Putamen (tissue), 1 donor: ENCODE data around the gene FRMD4B.
"Not testable (repeated sequence)": the region's sequence is repeated elsewhere in the genome, so short reads cannot be mapped to it uniquely, and the experiment has no call there.

ENCODE experiments used
- DNase-seq: peaks from one replicate; pipeline ENCODE4 v3.0.0-alpha.2; 2016; ENCODE audit warnings: low spot score

The FRMD4B gene

GRCh38 chr3:69283913-69284611, 101.8 kb downstream of the FRMD4B start:
- no peak for DNase-seq

DNA sequence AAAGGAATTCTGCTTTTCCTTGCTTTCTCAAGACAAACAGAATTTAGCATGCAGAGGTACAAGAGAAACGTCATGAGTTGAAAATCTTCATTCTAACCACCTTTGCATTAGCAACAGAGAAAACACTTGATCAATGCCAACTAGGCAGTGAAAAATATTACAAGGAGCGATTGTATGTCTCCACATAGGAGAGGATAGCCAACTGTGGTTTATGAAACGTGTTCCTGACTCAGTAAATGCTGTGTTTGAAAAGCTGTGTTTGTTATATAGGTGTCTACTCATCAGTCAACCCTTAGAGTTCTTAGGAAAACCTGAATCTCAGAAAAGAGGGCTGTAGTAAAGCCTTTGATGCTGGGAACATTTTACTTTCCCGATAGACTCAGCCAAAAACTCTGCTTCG, 102.4 kb downstream of the FRMD4B start:
- DNase-seq = no peak

- peak; percentile 72 for DNase-seq
Observed at GRCh38 chr3:69282181-69282580, 103.7 kb downstream of the FRMD4B start.

DNA sequence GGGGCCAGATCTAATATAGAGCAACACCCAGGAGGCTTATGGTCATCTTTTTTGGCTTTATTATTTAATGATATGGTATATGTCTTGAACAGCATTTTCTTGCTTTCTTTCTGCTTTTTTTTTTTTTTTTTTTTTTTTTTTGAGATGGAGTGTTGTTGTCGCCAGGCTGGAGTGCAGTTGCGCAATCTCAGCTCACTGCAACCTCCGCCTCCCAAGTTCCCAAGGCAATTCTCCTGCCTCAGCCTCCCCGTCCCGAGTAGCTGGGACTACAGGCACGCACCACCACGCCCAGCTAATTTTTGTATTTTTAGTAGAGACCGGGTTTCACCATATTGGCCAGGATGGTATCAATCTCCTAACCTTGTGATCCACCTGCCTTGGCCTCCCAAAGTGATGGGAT, 108.5 kb downstream of the FRMD4B start:
- DNase-seq = not testable (repeated sequence)

DNA sequence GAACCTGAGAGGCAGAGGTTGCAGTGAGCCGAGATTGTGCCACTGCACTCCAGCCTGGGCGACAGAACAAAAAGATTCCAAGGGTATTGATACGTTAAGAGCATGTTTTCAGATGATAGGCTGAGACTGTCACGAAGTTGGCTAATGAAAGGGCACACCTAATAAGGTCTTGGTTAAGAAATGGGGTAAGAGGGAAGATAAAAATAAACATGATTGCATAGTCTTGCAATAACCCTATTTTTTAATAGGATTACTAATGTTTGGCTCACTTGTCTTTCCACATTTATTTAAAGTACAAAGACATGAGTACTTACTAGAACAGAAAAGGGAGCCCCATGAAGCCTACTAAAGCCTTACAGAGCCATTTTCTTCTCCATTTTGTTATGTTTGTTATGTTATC, 109.0 kb downstream of the FRMD4B start:
- DNase-seq = no peak

DNA sequence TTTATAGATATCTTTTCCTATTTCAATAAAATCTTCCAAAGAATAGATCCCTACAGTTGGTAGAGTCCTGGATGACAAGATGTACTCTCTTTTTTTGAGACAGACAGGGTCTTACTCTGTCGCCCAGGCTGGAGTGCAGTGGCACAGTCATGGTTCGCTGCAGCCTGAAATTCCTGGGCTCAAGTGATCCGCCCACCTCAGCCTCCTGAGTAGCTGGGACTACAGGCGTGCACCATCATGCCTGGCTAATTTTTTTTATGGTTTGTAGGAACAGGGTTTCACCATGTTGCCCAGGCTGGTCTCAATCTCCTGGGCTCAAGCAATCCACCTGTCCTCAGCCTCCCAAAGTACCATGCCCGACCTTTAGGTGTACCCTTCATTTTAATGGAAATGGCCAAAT, 109.7 kb downstream of the FRMD4B start:
- DNase-seq = not testable (repeated sequence)

- no peak for DNase-seq
Observed at GRCh38 chr3:69273896-69274295, 112.0 kb downstream of the FRMD4B start.

- DNase-seq = no peak
Observed at GRCh38 chr3:69272556-69272955, 113.3 kb downstream of the FRMD4B start.

DNA sequence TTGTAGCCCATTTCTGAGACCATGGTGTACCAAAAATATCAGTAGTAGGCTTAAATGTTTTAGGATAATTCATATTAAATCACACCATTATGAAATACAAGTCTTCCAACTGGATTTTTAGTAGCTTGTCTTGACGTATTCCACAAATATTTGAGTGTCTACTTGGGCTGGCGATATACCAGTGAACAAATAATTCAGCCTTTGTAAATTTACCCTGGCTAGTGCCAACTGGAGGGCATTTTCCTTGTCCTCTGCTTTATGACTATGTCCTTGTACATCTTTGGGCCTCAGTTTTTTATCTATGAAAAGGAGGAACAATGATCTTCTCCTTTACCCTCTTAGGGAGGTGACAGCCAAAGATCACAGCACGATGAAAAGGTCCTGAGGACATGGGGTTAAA, 114.8 kb downstream of the FRMD4B start:
- peak; percentile 63 for DNase-seq

- DNase-seq = no peak
Observed at GRCh38 chr3:69266585-69266984, 119.3 kb downstream of the FRMD4B start.

- DNase-seq = not testable (repeated sequence)
Observed at GRCh38 chr3:69266071-69266470, 119.8 kb downstream of the FRMD4B start.

DNA sequence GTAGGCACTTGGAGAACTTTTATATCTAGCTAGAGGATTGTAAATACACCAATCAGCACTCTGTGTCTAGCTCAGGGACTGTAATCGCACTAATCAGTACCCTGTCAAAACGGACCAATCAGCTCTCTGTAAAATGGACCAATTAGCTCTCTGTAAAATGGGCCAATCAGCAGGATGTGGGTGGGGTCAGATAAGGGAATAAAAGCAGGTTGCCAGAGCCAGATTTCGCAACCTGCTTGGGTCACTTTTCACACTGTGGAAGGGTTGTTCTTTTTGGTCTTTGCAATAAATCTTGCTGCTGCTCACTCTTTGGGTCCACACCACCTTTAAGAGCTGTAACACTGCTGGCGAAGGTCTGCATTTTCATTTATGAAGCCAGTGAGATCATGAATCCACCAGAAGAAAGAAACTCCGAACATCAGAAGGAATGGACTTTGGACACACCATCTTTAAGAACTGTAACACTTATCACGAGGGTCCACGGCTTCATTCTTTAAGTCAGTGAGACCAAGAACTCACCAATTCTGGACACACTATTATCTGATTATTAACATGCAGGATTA, 125.0 kb downstream of the FRMD4B start:
- not testable (repeated sequence) for DNase-seq

GRCh38 chr3:69260216-69260787, 125.6 kb downstream of the FRMD4B start:
- DNase-seq = no peak

- DNase-seq = no peak
Observed at GRCh38 chr3:69259125-69259524, 126.8 kb downstream of the FRMD4B start.

DNA sequence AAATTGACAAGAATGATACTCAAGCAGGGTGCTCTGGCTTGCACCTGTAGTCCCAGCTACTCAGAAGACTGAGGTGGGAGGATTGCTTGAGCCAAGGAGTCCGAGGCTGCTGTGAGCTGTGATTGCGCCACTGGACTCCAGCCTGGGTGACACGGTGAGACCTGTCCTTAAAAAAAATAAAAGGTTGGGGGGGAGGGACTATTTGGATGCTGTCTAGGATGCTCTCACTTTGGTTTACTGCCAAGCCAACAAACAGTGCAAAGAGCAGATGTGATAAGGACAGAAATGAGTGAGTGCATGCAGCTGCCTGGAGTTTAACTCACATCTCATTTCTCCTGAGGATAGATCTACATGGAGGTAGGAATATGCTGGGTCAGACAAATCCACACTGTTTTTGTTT, 130.0 kb downstream of the FRMD4B start:
- no peak for DNase-seq

DNA sequence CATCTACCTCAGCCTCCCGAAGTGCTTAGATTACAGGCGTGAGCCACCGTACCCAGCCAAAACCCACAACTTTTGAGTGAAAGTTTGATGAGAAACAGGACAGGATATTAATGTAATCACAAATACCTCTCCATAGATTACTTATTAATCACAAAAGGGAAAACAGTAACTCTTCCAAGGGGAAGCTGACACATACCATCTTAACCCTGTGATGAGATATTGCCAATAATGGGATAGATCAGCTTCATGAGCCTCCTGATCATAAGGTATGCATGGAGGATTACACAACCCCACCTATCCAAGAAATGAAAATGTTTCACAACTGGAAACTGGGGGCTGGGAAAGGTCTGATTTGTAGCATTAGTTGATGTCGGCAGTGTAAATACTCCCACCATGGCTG, 131.5 kb downstream of the FRMD4B start:
- no peak for DNase-seq

DNA sequence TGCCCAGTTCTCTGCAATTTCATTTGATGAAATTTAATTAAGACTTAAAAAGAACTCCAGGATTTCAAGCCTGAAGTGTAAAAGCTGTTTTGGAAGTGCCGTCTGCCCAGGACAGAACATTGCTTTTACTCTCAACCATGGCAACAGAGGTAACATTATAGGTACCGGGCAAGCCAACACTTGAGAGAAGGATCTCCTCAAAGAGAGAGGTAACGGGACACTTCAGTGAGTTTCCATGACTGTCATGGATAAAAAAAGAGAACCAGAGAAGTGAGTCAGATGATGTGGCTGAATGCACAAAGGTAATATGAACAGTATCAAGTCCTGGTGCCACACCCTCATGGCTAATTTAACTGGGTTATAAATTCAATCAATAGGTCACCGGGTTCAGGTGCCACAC, 133.3 kb downstream of the FRMD4B start:
- DNase-seq = no peak

DNA sequence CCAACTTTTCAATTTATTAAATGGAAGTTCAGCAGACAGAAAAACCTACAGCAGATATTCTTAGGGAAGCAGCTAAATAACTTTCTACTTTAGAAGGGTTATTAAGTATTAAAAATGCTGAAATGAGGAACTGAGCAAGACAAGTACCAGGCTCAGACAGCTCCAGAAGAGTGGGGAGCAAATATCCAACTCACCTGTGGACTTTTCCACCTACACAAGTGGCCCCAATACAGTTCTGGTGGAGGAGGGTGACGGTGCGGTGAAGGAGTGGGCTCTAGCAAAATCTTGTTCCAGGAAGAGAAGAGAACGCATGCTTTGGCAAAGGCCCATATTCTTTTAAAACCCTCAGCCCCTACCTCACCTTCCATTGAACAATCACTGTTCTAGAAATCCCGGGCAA, 133.7 kb downstream of the FRMD4B start:
- no peak for DNase-seq

DNA sequence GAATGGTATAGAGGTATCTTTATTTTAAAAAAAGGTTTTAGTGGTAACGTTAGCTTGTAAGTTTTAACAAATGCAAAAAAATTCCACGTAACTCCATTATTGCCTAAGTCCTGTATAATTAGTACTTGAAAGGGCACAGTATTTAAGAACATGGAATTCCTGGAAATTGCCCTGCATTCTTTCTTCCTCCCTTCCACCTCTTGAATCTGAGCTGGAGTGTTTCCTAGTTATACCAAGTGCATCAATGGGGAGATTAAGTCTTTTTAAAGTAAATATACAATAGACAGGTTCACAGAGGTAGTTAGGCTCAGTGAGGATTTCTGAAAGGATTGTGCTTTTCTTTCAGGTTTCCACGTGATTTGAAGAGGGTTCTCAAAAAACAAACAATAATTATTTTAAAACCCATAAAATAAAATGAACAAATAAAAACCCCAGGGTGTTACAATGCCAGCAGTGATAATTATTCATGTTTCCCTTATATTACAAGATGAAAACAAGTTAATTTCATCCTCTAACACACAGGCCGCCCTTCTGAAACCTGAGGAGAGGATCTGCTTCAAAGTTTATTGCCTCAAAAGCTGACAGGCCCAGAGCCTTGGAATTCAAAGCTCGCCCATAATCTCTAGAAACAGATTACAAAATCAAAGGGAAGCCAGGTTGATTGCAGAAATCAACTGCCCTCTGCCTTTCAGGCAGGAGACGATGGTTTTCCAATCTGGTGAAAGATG, 134.6 kb downstream of the FRMD4B start:
- DNase-seq = no peak

DNA sequence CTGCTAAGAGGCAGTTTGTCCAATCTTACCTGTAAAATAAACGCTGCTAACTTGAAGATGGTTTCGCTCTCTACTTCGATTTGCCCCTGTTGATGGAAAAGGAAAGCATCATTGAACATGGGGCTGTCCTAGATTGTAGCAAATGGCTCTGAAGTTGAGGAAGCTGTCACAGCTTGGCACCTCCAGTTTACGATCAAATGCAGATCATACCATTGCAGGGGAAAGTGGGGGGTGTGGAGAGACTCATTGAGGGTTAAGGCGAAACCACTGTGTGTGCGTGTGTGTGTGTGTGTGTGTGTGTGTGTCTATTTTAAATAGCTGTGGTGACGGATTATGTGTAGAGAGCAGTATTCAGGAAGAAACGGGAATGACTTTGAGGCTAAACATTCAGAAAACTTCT, 135.9 kb downstream of the FRMD4B start:
- peak; percentile 66 for DNase-seq

- no peak for DNase-seq
Observed at GRCh38 chr3:69249001-69249400, 136.9 kb downstream of the FRMD4B start.

- no peak for DNase-seq
Observed at GRCh38 chr3:69248436-69248835, 137.5 kb downstream of the FRMD4B start.

DNA sequence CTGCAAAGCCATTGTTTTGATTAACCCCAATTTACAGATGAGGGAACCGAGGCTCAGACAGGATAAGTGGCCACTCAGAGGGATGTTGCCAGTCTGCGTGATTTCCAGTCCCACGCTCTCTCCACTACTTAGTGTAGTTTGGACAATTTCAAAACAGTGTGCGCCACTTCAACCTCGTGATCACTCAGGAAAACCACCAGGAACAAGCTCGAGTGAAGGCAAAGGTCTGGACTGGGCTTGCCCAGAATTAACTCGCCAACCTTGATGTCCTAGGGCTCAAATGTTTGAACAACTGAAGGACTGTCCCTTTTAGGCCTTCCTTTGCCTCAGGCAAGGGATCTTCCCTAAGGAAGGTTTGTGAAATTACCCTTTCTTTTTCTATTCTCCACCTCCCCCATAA, 139.3 kb downstream of the FRMD4B start:
- no peak for DNase-seq
